Right ventricle myocardium superior (tissue), 1 donor: ENCODE data around the gene GHRH. TPM values are rescaled to one million over a fixed set of nuclear protein-coding genes. Genes with fewer than 3 reads are reported as not detected.

Source experiments
- ATAC-seq: fragments of 200-7000 bp; cut with Tn5 transposase; one replicate; pipeline ENCODE4 v1.9.1; 2020; ENCODE audit warnings: mild to moderate bottlenecking; ENCODE audit not compliant: poor library complexity
- DNase-seq: peaks from one replicate; pipeline ENCODE4 v3.0.0-alpha.2; 2020
- intact Hi-C: fragments of 100-400 bp; cut with DNase I; formaldehyde crosslinking; loops from one replicate; pipeline ENCODE4 v1.11.2; 2022
- total RNA-seq: library from RNA; stranded (reverse); fragmentation: NEBNext Ultra II Directional; extraction: Animal tissue kit (Norgen Biotek cat#: 25700); gene quantifications from one replicate; pipeline ENCODE4 v1.2.1, GENCODE V29; 2021
- donor health status: DM: no; HTN: yes; CAD: no; lungs with severe emphysema.

GHRH gene
- total RNA-seq, 1 donor from 2014 or later: 0.97 TPM

- intact Hi-C loops: no loop called here
- no peak for ATAC-seq
- DNase-seq: no peak
Observed at GRCh38 chr20:37245216-37246150, 16.1 kb downstream of the GHRH start.

GRCh38 chr20:37244572-37244957, 17.0 kb downstream of the GHRH start:
- ATAC-seq (peak; percentile 6), DNase-seq (no peak)
- intact Hi-C loops: no loop called here

- intact Hi-C loops: no loop called here
- DNase-seq (peak; percentile 70), ATAC-seq (peak; percentile 87)
Observed at GRCh38 chr20:37243937-37244571, 17.6 kb downstream of the GHRH start.

GRCh38 chr20:37243076-37243936, 18.3 kb downstream of the GHRH start:
- intact Hi-C loops: no loop called here
- peak; percentile 47 for ATAC-seq
- DNase-seq: no peak

GRCh38 chr20:37242503-37242902, 19.1 kb downstream of the GHRH start:
- no peak for ATAC-seq
- DNase-seq: no peak
- intact Hi-C loops: no loop called here

GRCh38 chr20:37240337-37241067, 21.1 kb downstream of the GHRH start:
- ATAC-seq (no peak), DNase-seq (no peak)
- intact Hi-C loops: no loop called here

GRCh38 chr20:37238935-37239451, 22.6 kb downstream of the GHRH start:
- ATAC-seq (no peak), DNase-seq (no peak)
- intact Hi-C loops: no loop called here

- ATAC-seq (no peak), DNase-seq (no peak)
- intact Hi-C loops: no loop called here
Observed at GRCh38 chr20:37238426-37238825, 23.2 kb downstream of the GHRH start.

- DNase-seq (no peak), ATAC-seq (no peak)
- intact Hi-C loops: no loop called here
Observed at GRCh38 chr20:37237656-37238055, 24.0 kb downstream of the GHRH start.

GRCh38 chr20:37236462-37236861, 25.2 kb downstream of the GHRH start:
- DNase-seq (peak; percentile 72), ATAC-seq (peak; percentile 93)
- intact Hi-C loops: no loop called here

- intact Hi-C loops: no loop called here
- peak; percentile 30 for ATAC-seq
- no peak for DNase-seq
Observed at GRCh38 chr20:37235065-37235464, 26.5 kb downstream of the GHRH start.

GRCh38 chr20:37234254-37234581, 27.4 kb downstream of the GHRH start:
- intact Hi-C loops: no loop called here
- DNase-seq (no peak), ATAC-seq (no peak)

- ATAC-seq: no peak
Observed at GRCh38 chr20:37233548-37234253, 27.9 kb downstream of the GHRH start.

GRCh38 chr20:37231947-37232630, 29.5 kb downstream of the GHRH start:
- DNase-seq (no peak), ATAC-seq (no peak)
- intact Hi-C loops: no loop called here

More at GRCh38 chr20:37233548-37234253, 27.9 kb downstream of the GHRH start:
- no peak for DNase-seq
- intact Hi-C loops: no loop called here

GRCh38 chr20:37230200-37230599, 31.4 kb downstream of the GHRH start:
- ATAC-seq (no peak), DNase-seq (no peak)
- intact Hi-C loops: no loop called here

- ATAC-seq (no peak), DNase-seq (no peak)
- intact Hi-C loops: no loop called here
Observed at GRCh38 chr20:37229357-37229756, 32.3 kb downstream of the GHRH start.

GRCh38 chr20:37228656-37229055, 33.0 kb downstream of the GHRH start:
- ATAC-seq (peak; percentile 83), DNase-seq (peak; percentile 47)
- intact Hi-C loops: no loop called here
